ENCODE measurements around the gene RAB6A. TPM values are rescaled to one million over a fixed set of nuclear protein-coding genes. Genes with fewer than 3 reads are reported as not detected.
"Not testable (repeated sequence)": the region's sequence is repeated elsewhere in the genome, so short reads cannot be mapped to it uniquely, and the experiment has no call there.

Gene RAB6A
- total RNA-seq, 1 donor from 2014 or later: 158 TPM

DNA sequence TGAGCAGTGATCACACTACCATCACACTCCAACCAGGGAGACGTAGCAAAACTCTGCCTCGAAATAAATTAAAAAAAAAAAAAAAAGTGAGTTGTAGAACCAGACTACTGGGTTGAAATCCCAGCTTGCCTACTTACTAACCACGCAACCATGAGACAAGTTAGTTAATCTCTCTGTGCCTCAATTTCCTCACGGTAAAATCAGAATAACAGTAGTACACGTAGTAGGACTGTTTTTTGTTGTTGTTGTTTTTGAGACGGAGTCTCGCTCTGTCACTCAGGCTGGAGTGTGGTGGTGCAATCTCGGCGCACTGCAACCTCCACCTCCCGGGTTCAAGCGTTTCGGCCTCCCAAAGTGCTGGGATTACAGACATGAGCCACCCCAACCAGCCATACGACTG lies 14.2 kb downstream of the RAB6A start:
- no peak overlapping the region for H3K4me3 ChIP-seq (ENCODE audit: low read depth, low read length)
- no peak for DNase-seq (ENCODE audit: low read depth)
- TF ChIP-seq, protein P1, sequence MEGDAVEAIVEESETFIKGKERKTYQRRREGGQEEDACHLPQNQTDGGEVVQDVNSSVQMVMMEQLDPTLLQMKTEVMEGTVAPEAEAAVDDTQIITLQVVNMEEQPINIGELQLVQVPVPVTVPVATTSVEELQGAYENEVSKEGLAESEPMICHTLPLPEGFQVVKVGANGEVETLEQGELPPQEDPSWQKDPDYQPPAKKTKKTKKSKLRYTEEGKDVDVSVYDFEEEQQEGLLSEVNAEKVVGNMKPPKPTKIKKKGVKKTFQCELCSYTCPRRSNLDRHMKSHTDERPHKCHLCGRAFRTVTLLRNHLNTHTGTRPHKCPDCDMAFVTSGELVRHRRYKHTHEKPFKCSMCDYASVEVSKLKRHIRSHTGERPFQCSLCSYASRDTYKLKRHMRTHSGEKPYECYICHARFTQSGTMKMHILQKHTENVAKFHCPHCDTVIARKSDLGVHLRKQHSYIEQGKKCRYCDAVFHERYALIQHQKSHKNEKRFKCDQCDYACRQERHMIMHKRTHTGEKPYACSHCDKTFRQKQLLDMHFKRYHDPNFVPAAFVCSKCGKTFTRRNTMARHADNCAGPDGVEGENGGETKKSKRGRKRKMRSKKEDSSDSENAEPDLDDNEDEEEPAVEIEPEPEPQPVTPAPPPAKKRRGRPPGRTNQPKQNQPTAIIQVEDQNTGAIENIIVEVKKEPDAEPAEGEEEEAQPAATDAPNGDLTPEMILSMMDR (conservative IDR thresholded peaks at IDR 0.05; ENCODE audit: low read depth, low read length): no peak

DNA sequence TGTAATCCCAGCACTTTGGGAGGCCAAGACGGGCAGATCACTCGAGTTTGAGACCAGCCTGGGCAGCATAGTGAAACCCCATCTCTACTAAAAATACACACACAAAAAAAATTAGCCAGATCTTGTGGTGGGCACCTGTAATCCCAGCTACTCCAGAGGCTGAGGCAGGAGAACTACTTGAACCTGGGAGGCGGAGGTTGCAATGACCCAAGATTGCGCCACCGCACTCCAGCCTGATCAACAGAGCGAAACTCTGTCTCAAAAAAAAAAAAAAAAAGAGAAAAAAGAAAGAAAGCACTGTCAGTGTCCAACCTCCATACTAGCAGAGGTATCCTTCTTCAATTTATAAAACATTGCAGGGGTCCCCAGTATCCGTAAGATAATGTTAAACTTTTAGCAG lies 17.8 kb downstream of the RAB6A start:
- H3K4me3 ChIP-seq (ENCODE audit: low read depth, low read length): no peak overlapping the region
- TF ChIP-seq, protein P1 (conservative IDR thresholded peaks at IDR 0.05; ENCODE audit: low read depth, low read length): no peak
- DNase-seq (ENCODE audit: low read depth): no peak

DNA sequence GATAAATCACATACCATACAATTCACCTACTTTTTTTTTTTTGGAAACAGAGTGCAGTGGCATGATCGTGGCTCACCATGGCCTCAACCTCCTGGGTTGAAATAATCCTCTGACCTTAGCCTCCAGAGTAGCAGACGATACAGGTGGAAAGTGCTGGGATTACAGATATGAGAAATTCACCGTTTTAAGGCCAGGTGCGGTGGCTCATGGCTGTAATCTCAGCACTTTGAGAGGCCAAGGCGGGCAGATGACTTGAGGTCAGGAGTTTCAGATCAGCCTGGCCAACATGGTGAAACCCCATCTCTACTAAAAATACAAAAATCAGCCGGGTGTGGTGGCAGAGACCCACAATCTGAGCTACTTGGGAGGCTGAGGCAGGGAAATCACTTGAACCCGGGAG lies 24.9 kb downstream of the RAB6A start:
- H3K4me3 ChIP-seq (ENCODE audit: low read depth, low read length); DNase-seq (ENCODE audit: low read depth): not testable (repeated sequence)

DNA sequence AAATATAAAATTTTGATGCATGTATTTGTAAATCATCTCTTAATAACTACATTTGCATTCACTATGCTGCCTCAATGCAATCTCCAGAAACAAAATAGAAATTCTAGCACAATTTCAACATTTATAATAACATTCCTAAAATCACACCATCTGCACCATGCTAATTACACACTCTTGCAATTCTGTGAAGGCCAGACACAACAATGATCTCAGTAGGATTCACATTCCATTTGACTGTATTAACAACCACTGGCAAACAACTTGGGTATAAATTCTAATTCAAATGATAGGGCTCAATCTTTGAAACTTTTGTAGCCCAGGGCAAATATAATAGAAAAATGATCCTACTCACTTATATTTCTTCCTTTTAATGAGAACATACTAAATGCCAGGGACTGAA lies 25.9 kb downstream of the RAB6A start:
- H3K4me3 ChIP-seq (ENCODE audit: low read depth, low read length): no peak overlapping the region
- TF ChIP-seq, protein P1 (conservative IDR thresholded peaks at IDR 0.05; ENCODE audit: low read depth, low read length): no peak
- DNase-seq (ENCODE audit: low read depth): no peak

DNA sequence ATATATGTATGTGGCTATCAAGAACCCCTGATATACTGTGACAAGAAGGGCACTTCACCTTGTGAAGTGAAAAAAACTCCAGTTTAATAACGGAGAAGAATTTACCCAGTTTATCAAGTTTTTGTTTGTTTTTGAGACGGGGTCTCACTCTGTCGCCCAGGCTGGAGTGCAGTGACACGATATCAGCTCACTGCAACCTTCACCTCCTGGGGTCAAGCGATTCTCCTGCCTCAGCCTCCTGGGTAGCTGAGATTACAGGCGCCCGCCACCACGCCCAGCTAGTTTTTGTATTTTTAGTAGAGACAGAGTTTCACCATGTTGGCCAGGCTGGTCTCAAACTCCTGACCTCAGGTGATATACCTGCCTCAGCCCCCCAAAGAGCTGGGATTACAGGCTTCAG lies 26.9 kb downstream of the RAB6A start:
- not testable (repeated sequence) for DNase-seq (ENCODE audit: low read depth); H3K4me3 ChIP-seq (ENCODE audit: low read depth, low read length)

DNA sequence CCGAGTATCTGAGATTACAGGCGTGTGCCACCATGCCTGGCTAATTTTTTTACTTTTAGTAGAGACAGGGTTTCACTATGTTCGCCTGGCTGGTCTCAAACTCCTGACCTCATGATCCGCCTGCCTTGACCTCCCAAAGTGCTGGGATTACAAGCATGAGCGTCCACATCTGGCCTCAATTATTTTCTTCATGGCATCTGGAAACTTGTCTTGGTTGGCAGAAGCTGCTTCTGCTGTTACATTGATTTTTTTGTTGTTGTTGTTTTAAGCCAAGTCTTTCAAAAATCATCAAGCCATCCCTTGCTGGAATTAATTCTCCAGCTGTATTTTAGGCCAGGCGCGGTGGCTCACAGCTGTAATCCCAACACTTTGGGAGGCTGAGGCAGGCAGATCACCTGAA lies 27.9 kb downstream of the RAB6A start:
- H3K4me3 ChIP-seq (ENCODE audit: low read depth, low read length); DNase-seq (ENCODE audit: low read depth): not testable (repeated sequence)

DNA sequence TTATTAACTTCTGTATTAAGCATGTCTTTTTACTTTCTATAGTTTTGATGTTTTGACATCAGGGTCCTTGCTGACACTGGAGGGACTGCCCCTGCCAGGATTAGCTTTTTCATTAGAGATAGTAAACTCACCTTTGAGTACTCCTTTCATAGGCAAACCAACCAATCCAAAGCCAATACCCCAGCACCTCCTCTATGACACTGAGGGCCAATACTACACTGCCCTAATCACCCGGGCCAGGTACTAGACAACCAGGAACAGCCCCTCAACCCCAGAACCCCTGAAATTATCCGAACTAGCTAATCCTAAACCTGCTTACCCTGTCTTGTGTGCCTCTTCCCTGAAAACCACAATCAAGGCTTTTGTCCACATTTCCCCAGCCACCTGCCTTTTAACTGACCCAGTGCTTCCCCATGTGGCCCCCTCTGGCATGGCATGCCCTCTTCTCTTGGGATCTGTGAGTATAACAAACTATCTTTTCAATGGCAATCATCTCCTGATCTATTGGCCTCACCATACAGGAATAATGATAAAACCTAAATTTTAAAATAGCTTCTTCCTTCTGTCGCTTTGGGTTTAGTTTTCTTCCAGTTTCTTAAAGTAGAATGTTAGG lies 31.2 kb downstream of the RAB6A start:
- TF ChIP-seq, protein P1 (conservative IDR thresholded peaks at IDR 0.05; ENCODE audit: low read depth, low read length): peak; percentile 56
- no peak for DNase-seq (ENCODE audit: low read depth)

DNA sequence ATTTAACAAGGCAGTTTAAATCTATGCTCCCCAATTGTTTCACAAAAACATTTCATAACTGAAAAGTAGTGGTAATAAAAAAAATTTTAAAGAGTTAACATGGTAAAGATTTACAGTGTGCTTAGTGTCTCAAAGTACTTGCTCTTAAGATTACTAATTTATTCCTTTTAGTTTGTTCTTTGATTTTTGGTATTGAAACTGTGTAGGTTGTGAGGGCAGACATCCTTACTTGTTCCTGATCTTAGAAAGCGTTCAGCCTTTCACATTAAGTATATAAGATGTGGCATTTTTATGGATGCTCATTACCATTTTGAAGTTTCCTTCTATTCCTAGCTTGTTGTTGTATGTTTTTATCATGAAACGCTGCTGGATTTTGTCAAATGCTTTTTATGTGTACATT lies 32.9 kb downstream of the RAB6A start:
- TF ChIP-seq, protein P1 (conservative IDR thresholded peaks at IDR 0.05; ENCODE audit: low read depth, low read length): no peak
- no peak overlapping the region for H3K4me3 ChIP-seq (ENCODE audit: low read depth, low read length)
- DNase-seq (ENCODE audit: low read depth): no peak

More for the DNA sequence above, 31.2 kb downstream of the RAB6A start:
- H3K4me3 ChIP-seq (ENCODE audit: low read depth, low read length): no peak overlapping the region

DNA sequence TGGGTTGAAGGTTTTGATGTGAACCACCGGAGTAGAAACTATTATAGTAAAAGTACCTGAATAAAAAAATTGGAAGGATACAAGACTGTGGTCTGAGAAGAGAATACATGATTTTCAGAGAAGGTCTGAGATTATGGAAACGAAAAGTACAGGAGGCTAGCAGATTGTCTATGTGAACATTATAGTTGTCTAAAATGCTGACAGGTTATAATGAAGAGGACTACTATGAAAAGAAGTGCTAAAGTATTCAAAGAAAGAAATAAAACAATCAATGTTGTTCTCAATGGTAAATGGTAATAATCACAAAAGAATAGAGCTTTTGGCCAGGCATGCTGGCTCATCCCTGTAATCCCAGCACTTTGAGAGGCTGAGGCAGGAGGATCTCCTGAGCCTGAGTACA lies 34.0 kb downstream of the RAB6A start:
- DNase-seq (ENCODE audit: low read depth): no peak
- H3K4me3 ChIP-seq (ENCODE audit: low read depth, low read length): no peak overlapping the region
- TF ChIP-seq, protein P1 (conservative IDR thresholded peaks at IDR 0.05; ENCODE audit: low read depth, low read length): no peak

All from epithelial cell of proximal tubule (primary cell).